Peyer's patch (tissue), 4 donors: ENCODE measurements around the gene ZNF558. TPM values are rescaled to one million over a fixed set of nuclear protein-coding genes. Genes with fewer than 3 reads are reported as not detected.

ENCODE experiments used
- DNase-seq, 3 donors: peaks; one replicate each; pipeline ENCODE4 v3.0.0-alpha.2; 2017 to 2019
- H3K27ac ChIP-seq, 4 donors: fragments of 200-600 bp; sonication (generic); one replicate each; pipeline ENCODE4 v1.5.1; 2016 to 2019
- H3K27me3 ChIP-seq, 2 donors: fragments of 200-600 bp; sonication (generic); one replicate each; pipeline ENCODE4 v1.5.1; 2019
- H3K36me3 ChIP-seq, 3 donors: fragments of 200-600 bp; sonication (generic); one replicate each; pipeline ENCODE4 v1.5.1; 2016 to 2019
- H3K4me1 ChIP-seq, 4 donors: fragments of 200-600 bp; sonication (generic); one replicate each; pipeline ENCODE4 v1.5.1; 2016 to 2019
- H3K4me3 ChIP-seq, 4 donors: fragments of 200-600 bp; sonication (generic); 1 replicate in 3 of 4; 2 replicates in 1 of 4; pipeline ENCODE4 v1.5.1; 2016 to 2019; ENCODE audit warnings: mild to moderate bottlenecking in 1 of 4
- H3K9me3 ChIP-seq, 4 donors: fragments of 200-600 bp; sonication (generic); one replicate each; pipeline ENCODE4 v1.5.1; 2016 to 2019; ENCODE audit warnings: mild to moderate bottlenecking in 1 of 4
- CTCF ChIP-seq, 6 experiments: fragments of 450-650 bp in 4 of 6; fragments of 200-600 bp in 2 of 6; sonication (generic) in 1 of 6; IDR thresholded peaks; one replicate each; pipeline ENCODE4 v1.5.1; 2017 to 2019; ENCODE audit warnings: antibody characterized with exemption in 6 of 6, mild to moderate bottlenecking in 3 of 6, moderate library complexity in 1 of 6
- POLR2A ChIP-seq, 2 donors: fragments of 450-650 bp; IDR thresholded peaks; one replicate each; pipeline ENCODE4 v1.5.1; 2017; ENCODE audit warnings: antibody characterized with exemption in 2 of 2, mild to moderate bottlenecking in 2 of 2, moderate library complexity in 2 of 2
- total RNA-seq, 4 donors: library from RNA; depleted of rRNA; stranded (reverse); fragments of >200 nt; gene quantifications; one replicate each; pipeline ENCODE4 v1.1.0, GENCODE V29; 2016

Gene ZNF558
- total RNA-seq, 4 donors from 2014 or later, result 18.0 to 38.5 (median 30.2) TPM

DNA sequence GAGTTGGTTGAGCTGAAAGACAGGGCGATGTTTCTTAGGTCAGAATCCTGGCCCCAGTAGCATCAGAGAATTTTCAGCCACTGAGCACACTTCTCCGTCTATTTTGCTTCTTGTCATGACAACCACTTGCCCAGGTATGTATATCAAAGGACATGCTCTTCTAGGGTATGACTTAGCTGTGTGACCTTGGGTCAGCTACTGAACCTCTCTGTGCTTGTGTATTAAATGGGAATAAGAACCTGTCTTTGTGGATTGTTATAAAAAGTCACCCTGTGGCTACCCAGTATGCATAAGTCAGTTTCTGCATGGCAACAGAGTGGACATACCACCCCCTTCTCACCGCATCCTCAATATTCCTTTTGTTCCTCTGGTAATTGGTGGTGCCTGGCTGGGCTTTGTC lies 26.2 kb upstream of the ZNF558 start:
- Histone ChIP-seq H3K4me3 (no peak overlapping the region), H3K36me3 (no peaks in the 10 kb centered on the region), H3K27me3 (no peaks in the 10 kb centered on the region), H3K9me3 (no peaks in the 10 kb centered on the region), H3K27ac (no peak overlapping the region), H3K4me1 (no peaks in the 10 kb centered on the region)
- TF ChIP-seq CTCF (IDR thresholded peaks at IDR 0.05) (no peak), POLR2A (IDR thresholded peaks at IDR 0.05) (no peak)
- no peak for DNase-seq

DNA sequence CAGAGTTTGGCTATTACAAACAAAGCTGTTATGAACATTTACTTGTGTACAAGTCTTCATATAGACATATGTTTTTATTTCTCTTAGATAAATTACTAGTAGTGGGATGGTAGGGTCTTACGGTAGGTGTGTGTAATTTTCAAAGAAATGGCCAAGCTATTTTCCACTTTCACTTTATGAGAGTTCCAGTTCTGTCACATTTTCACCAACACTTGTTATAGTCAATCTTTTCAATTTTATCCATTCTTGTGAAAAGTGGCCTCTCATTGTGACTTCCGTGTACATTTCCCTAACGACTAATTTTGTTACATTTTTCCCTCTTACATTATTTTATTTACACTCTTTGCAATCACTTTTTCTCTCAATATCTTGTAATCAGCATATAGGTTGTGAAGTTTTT lies 18.4 kb upstream of the ZNF558 start:
- Histone ChIP-seq H3K27me3 (no peaks in the 10 kb centered on the region), H3K9me3 (no peaks in the 10 kb centered on the region), H3K36me3 (no peaks in the 10 kb centered on the region), H3K4me1 (no peaks in the 10 kb centered on the region), H3K27ac (no peak overlapping the region), H3K4me3 (no peak overlapping the region)
- no peak for TF ChIP-seq POLR2A (IDR thresholded peaks at IDR 0.05)
- TF ChIP-seq CTCF (IDR thresholded peaks at IDR 0.05), result no peak
- no peak for DNase-seq

GRCh38 chr19:8849232-8849631 lies 17.1 kb upstream of the ZNF558 start:
- Histone ChIP-seq H3K9me3 (no peaks in the 10 kb centered on the region), H3K4me1 (no peaks in the 10 kb centered on the region), H3K27me3 (no peaks in the 10 kb centered on the region), H3K27ac (no peak overlapping the region), H3K4me3 (no peak overlapping the region), H3K36me3 (no peaks in the 10 kb centered on the region)
- TF ChIP-seq POLR2A (IDR thresholded peaks at IDR 0.05) (no peak), CTCF (IDR thresholded peaks at IDR 0.05) (no peak)
- DNase-seq, result no peak

- no peak for DNase-seq
- TF ChIP-seq CTCF (IDR thresholded peaks at IDR 0.05), result no peak
- no peak for TF ChIP-seq POLR2A (IDR thresholded peaks at IDR 0.05)
- Histone ChIP-seq H3K4me3 (no peak overlapping the region), H3K36me3 (no peaks in the 10 kb centered on the region), H3K27ac (no peak overlapping the region), H3K9me3 (no peaks in the 10 kb centered on the region), H3K27me3 (no peaks in the 10 kb centered on the region), H3K4me1 (no peaks in the 10 kb centered on the region)
These were observed 14.7 kb upstream of the ZNF558 start for GRCh38 chr19:8846819-8847218.

DNA sequence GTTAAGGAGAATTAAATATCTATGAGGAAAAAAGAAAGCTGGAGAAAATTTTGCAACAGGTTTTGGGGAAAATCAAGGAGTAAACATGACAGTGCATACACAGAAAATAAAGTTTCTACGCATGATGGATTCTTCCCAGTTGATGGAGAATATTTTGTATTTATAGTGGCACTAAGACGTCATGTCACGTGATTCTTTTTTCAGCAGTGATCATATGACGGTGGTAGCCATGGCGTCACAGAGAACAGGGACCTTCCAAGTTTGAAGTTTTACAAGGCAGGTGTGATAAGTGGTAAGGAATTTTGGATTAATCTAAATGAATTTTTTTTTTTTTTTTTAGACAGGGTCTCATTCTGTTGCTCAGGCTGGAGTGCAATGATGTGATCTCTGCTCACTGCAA lies 8.6 kb upstream of the ZNF558 start:
- DNase-seq, result no peak
- no peak overlapping the region for H3K27ac ChIP-seq
- H3K4me1 ChIP-seq, result no peaks in the 10 kb centered on the region
- no peak for TF ChIP-seq CTCF (IDR thresholded peaks at IDR 0.05)
- TF ChIP-seq POLR2A (IDR thresholded peaks at IDR 0.05), result no peak
- H3K27me3 ChIP-seq, result no peaks in the 10 kb centered on the region
- no peak overlapping the region for H3K4me3 ChIP-seq
- no peaks in the 10 kb centered on the region for H3K9me3 ChIP-seq
- no peaks in the 10 kb centered on the region for H3K36me3 ChIP-seq

- Histone ChIP-seq H3K9me3 (no peaks in the 10 kb centered on the region), H3K36me3 (no peaks in the 10 kb centered on the region), H3K4me3 (no peak overlapping the region), H3K27me3 (no peaks in the 10 kb centered on the region), H3K4me1 (peaks cover 0 to 6% (median 0%) of the 10 kb centered on the region in 4 donors), H3K27ac (no peak overlapping the region)
- TF ChIP-seq POLR2A (IDR thresholded peaks at IDR 0.05) (no peak), CTCF (IDR thresholded peaks at IDR 0.05) (no peak)
- DNase-seq, result no peak
These were observed 3.8 kb upstream of the ZNF558 start for GRCh38 chr19:8835877-8836276.
